HepG2 (cell line): ENCODE results near the gene RBM26. TPM values are rescaled to one million over a fixed set of nuclear protein-coding genes. Genes with fewer than 3 reads are reported as not detected.

Experiments
- ATF7 ChIP-seq, 2 experiments: fragments of 450-650 bp in 1 of 2; sonication (generic) in 1 of 2; formaldehyde crosslinking in 1 of 2; IDR thresholded peaks; 2 replicates each; pipeline versions ENCODE4 v1.4.0 to v1.6.1; 2016 to 2020; ENCODE audit warnings: antibody characterized with exemption in 1 of 2, mild to moderate bottlenecking in 1 of 2, missing genetic modification reagents in 1 of 2
- ATF7-NPFF ChIP-seq: sonication (generic); formaldehyde crosslinking; IDR thresholded peaks from 2 replicates; pipeline ENCODE4 v1.8.1; 2023; ENCODE audit warnings: mild to moderate bottlenecking, low read depth, missing genetic modification reagents, moderate library complexity
- FLYWCH1 ChIP-seq: sonication (generic); formaldehyde crosslinking; IDR thresholded peaks from 2 replicates; pipeline ENCODE4 v1.8.1; 2023; ENCODE audit warnings: mild to moderate bottlenecking, missing genetic modification reagents
- HOXA7 ChIP-seq: sonication (generic); formaldehyde crosslinking; IDR thresholded peaks from 2 replicates; pipeline ENCODE4 v1.8.1; 2022; ENCODE audit warnings: mild to moderate bottlenecking, missing genetic modification reagents, moderate library complexity
- JUN ChIP-seq: sonication (generic); formaldehyde crosslinking; IDR thresholded peaks from 2 replicates; pipeline ENCODE4 v1.4.0; 2020; ENCODE audit warnings: mild to moderate bottlenecking, missing genetic modification reagents
- ZBTB8A ChIP-seq: sonication (generic); formaldehyde crosslinking; IDR thresholded peaks from 2 replicates; pipeline ENCODE4 v1.4.0; 2020; ENCODE audit warnings: mild to moderate bottlenecking, low read depth, missing genetic modification reagents, borderline replicate concordance
- ZNF224 ChIP-seq: sonication (generic); formaldehyde crosslinking; IDR thresholded peaks from 2 replicates; pipeline ENCODE4 v1.5.0; 2020; ENCODE audit warnings: mild to moderate bottlenecking, missing genetic modification reagents
- ZNF546 ChIP-seq: sonication (generic); formaldehyde crosslinking; conservative IDR thresholded peaks from 2 replicates; pipeline ENCODE4 v1.8.1; 2023; ENCODE audit warnings: mild to moderate bottlenecking, missing genetic modification reagents
- ZZZ3 ChIP-seq: sonication (generic); formaldehyde crosslinking; IDR thresholded peaks from 2 replicates; pipeline ENCODE4 v1.4.0; 2020; ENCODE audit warnings: missing genetic modification reagents, mild to moderate bottlenecking, borderline replicate concordance
- polyA plus RNA-seq, 8 experiments: library from polyadenylated mRNA; depleted of rRNA in 3 of 8; stranded (reverse) in 7 of 8; unstranded in 1 of 8; fragments of >200 nt; fragmentation: Illumina TruSeq in 4 of 8; extraction: Trizol in 4 of 8; gene quantifications; 2 replicates each; pipeline versions ENCODE4 v1.2.1 to v1.2.3, GENCODE V29; 2011 to 2016; ENCODE audit warnings: low read depth in 4 of 8, missing spikeins in 1 of 8, mixed read lengths in 1 of 8; ENCODE audit not compliant: insufficient read depth in 1 of 8
- total RNA-seq, 5 experiments: library from RNA; depleted of rRNA; stranded (reverse); fragments of >200 nt; fragmentation: Illumina TruSeq; extraction: Trizol; gene quantifications; 2 replicates each; pipeline ENCODE4 v1.2.3, GENCODE V29; 2016; ENCODE audit warnings: low read depth in 1 of 5
- TF ChIP-seq, protein P1 (sequence below): sonication (generic); formaldehyde crosslinking; IDR thresholded peaks from 2 replicates; pipeline ENCODE4 v1.8.1; 2023; ENCODE audit warnings: missing genetic modification reagents, inconsistent platforms, borderline replicate concordance
- TF ChIP-seq, protein P2 (sequence below), 2 experiments: sonication (generic) in 1 of 2; formaldehyde crosslinking in 1 of 2; IDR thresholded peaks; 2 replicates each; pipeline versions ENCODE4 v1.4.0 to v1.6.1; 2016 to 2020; ENCODE audit warnings: borderline replicate concordance in 1 of 2, low read depth in 1 of 2, mild to moderate bottlenecking in 1 of 2, missing genetic modification reagents in 1 of 2
- TF ChIP-seq, protein P3 (sequence below): sonication (generic); formaldehyde crosslinking; IDR thresholded peaks from 2 replicates; pipeline ENCODE4 v1.5.0; 2020; ENCODE audit warnings: mild to moderate bottlenecking, missing genetic modification reagents
- TF ChIP-seq, protein P4 (sequence below): sonication (generic); formaldehyde crosslinking; IDR thresholded peaks from 2 replicates; pipeline ENCODE4 v1.4.0; 2020; ENCODE audit warnings: missing genetic modification reagents, borderline replicate concordance
- TF ChIP-seq, protein P5 (sequence below): sonication (generic); formaldehyde crosslinking; IDR thresholded peaks from 2 replicates; pipeline ENCODE4 v1.8.1; 2023; ENCODE audit warnings: mild to moderate bottlenecking, moderate library complexity, missing genetic modification reagents

RBM26 gene
- total and polyA plus RNA-seq, 2 of the 13 experiments (the other 11 are each of a cell fraction or from before 2014, with no cell fraction given) = 19.4 to 34.4 TPM

DNA sequence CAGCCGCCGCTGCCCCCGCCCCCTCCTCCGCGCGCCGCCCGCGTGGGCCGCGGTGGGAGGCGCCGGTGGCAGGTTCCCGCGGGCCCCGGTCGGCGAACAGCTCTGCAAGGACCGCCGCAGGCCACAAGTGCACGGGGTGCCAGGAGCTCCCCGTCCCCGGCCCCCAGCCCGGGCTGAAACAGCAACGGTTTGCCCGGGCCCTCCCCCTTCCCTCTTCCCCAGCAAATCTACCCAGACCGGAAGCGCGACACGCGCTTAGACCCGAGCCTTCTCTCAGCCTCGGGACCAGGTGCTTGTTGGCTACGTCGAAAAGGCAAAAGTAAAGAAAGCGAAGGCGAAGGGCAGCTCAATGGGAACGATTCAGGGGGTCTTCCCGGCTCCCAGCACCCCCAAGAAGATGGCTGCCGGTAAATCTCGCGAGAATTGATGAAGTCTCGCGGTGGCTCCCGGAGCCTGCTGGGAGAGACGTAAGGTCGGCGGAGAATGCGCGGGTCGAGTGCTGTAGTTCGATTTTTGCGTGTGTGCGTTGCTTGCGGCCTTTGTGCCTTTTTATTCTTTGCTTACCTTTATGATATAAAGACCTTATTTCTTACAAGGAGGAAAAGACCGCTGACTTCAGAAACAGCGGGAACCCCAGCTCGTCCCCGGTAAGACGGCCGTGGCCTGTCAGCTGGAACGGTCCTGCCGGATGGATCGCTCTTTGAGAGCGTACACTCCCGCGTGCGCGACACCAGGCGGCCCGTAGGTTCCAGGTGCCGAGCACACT is at the start of gene RBM26 (continued):
- TF ChIP-seq, protein P1, sequence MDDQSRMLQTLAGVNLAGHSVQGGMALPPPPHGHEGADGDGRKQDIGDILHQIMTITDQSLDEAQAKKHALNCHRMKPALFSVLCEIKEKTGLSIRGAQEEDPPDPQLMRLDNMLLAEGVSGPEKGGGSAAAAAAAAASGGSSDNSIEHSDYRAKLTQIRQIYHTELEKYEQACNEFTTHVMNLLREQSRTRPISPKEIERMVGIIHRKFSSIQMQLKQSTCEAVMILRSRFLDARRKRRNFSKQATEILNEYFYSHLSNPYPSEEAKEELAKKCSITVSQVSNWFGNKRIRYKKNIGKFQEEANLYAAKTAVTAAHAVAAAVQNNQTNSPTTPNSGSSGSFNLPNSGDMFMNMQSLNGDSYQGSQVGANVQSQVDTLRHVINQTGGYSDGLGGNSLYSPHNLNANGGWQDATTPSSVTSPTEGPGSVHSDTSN (CRISPR knock-in tag) = no peak
- TF ChIP-seq ZBTB8A (CRISPR knock-in tag) (no peak), ZZZ3 (CRISPR knock-in tag) (no peak; the same call in 1 of the 2 replicates), ZNF546 (CRISPR knock-in tag) (0 out of 2 replicates have a peak, but pooled peaks have one; percentile 87), ZNF224 (CRISPR knock-in tag) (no peak), ATF7 (IDR thresholded peaks at IDR 0.05) (no peak), ATF7 (CRISPR knock-in tag; IDR thresholded peaks at IDR 0.05) (0 out of 2 replicates have a peak, but pooled peaks have one; percentile 24), FLYWCH1 (CRISPR knock-in tag) (peak; percentile 48; the same call in 1 of the 2 replicates), ATF7-NPFF (CRISPR knock-in tag) (no peak; the same call in 1 of the 2 replicates), HOXA7 (CRISPR knock-in tag) (no peak), JUN (CRISPR knock-in tag) (0 out of 2 replicates have a peak, but pooled peaks have one; percentile 40)
- TF ChIP-seq, protein P2, sequence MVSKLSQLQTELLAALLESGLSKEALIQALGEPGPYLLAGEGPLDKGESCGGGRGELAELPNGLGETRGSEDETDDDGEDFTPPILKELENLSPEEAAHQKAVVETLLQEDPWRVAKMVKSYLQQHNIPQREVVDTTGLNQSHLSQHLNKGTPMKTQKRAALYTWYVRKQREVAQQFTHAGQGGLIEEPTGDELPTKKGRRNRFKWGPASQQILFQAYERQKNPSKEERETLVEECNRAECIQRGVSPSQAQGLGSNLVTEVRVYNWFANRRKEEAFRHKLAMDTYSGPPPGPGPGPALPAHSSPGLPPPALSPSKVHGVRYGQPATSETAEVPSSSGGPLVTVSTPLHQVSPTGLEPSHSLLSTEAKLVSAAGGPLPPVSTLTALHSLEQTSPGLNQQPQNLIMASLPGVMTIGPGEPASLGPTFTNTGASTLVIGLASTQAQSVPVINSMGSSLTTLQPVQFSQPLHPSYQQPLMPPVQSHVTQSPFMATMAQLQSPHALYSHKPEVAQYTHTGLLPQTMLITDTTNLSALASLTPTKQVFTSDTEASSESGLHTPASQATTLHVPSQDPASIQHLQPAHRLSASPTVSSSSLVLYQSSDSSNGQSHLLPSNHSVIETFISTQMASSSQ (IDR thresholded peaks at IDR 0.05; ENCODE audit: low read depth) = no peak
- TF ChIP-seq, protein P2 (CRISPR knock-in tag; IDR thresholded peaks at IDR 0.05; ENCODE audit: borderline replicate concordance) = peak; percentile 59
- TF ChIP-seq, protein P3, sequence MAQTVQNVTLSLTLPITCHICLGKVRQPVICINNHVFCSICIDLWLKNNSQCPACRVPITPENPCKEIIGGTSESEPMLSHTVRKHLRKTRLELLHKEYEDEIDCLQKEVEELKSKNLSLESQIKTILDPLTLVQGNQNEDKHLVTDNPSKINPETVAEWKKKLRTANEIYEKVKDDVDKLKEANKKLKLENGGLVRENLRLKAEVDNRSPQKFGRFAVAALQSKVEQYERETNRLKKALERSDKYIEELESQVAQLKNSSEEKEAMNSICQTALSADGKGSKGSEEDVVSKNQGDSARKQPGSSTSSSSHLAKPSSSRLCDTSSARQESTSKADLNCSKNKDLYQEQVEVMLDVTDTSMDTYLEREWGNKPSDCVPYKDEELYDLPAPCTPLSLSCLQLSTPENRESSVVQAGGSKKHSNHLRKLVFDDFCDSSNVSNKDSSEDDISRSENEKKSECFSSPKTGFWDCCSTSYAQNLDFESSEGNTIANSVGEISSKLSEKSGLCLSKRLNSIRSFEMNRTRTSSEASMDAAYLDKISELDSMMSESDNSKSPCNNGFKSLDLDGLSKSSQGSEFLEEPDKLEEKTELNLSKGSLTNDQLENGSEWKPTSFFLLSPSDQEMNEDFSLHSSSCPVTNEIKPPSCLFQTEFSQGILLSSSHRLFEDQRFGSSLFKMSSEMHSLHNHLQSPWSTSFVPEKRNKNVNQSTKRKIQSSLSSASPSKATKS (CRISPR knock-in tag) = no peak
- TF ChIP-seq, protein P4, sequence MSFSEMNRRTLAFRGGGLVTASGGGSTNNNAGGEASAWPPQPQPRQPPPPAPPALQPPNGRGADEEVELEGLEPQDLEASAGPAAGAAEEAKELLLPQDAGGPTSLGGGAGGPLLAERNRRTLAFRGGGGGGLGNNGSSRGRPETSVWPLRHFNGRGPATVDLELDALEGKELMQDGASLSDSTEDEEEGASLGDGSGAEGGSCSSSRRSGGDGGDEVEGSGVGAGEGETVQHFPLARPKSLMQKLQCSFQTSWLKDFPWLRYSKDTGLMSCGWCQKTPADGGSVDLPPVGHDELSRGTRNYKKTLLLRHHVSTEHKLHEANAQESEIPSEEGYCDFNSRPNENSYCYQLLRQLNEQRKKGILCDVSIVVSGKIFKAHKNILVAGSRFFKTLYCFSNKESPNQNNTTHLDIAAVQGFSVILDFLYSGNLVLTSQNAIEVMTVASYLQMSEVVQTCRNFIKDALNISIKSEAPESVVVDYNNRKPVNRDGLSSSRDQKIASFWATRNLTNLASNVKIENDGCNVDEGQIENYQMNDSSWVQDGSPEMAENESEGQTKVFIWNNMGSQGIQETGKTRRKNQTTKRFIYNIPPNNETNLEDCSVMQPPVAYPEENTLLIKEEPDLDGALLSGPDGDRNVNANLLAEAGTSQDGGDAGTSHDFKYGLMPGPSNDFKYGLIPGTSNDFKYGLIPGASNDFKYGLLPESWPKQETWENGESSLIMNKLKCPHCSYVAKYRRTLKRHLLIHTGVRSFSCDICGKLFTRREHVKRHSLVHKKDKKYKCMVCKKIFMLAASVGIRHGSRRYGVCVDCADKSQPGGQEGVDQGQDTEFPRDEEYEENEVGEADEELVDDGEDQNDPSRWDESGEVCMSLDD (CRISPR knock-in tag) = 0 out of 2 replicates have a peak, but pooled peaks have one; percentile 68
- TF ChIP-seq, protein P5, sequence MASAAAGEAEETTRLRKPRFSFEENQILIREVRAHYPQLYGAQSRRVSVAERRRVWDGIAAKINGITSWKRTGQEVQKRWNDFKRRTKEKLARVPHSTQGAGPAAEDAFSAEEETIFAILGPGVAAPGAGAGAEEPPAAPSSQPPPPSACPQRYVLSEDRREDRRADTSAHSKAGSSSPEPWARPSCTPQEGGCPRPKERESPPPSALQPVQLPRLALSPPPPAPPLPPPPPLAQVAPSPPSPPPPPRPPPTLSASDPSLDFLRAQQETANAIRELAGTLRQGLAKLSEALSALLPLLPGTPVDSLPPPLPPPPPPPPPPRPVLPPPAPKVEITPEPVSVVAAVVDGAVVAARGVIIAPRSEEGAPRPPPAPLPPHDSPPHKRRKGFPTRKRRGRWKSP (CRISPR knock-in tag) = 0 out of 2 replicates have a peak, but pooled peaks have one; percentile 18
